NCI-H2081 (cell line): Measurements from ENCODE around the gene CDAN1.
"Not testable (repeated sequence)": the region's sequence is repeated elsewhere in the genome, so short reads cannot be mapped to it uniquely, and the experiment has no call there.

Source experiments
- DNase-seq, 2 experiments: peaks; one replicate each; lab custom pipeline; 2025; lab: John Stamatoyannopoulos, UW

Gene CDAN1

GRCh38 chr15:42736793-42737528 lies at the start of gene CDAN1:
CDAN1 (minus strand) TSS chr15:42737128; CDS start chr15:42737102, 26 bp downstream.
- DNase-seq, result peak; percentile 81 to 85

- no peak for DNase-seq
These were observed 48.6 kb upstream of the CDAN1 start for GRCh38 chr15:42785569-42785968.

GRCh38 chr15:42784705-42785104 lies 47.8 kb upstream of the CDAN1 start:
- no peak for DNase-seq

GRCh38 chr15:42782716-42783115 lies 45.8 kb upstream of the CDAN1 start:
- DNase-seq, result no peak

GRCh38 chr15:42775416-42775815 lies 38.5 kb upstream of the CDAN1 start:
- DNase-seq, result no peak

GRCh38 chr15:42772901-42773300 lies 36.0 kb upstream of the CDAN1 start:
- DNase-seq, result no peak

GRCh38 chr15:42772144-42772543 lies 35.2 kb upstream of the CDAN1 start:
- DNase-seq, result no peak

GRCh38 chr15:42766109-42766508 lies 29.2 kb upstream of the CDAN1 start:
- DNase-seq, result not testable (repeated sequence)

- not testable (repeated sequence) for DNase-seq
These were observed 27.3 kb upstream of the CDAN1 start for GRCh38 chr15:42764154-42764731.

GRCh38 chr15:42761813-42762212 lies 24.9 kb upstream of the CDAN1 start:
- not testable (repeated sequence) for DNase-seq

- DNase-seq, result no peak
These were observed 23.8 kb upstream of the CDAN1 start for GRCh38 chr15:42760759-42761158.

GRCh38 chr15:42759093-42759492 lies 22.2 kb upstream of the CDAN1 start:
- DNase-seq, result no peak

GRCh38 chr15:42750306-42750705 lies 13.4 kb upstream of the CDAN1 start:
- DNase-seq, result no peak

- no peak for DNase-seq
These were observed 12.3 kb upstream of the CDAN1 start for GRCh38 chr15:42749266-42749665.

GRCh38 chr15:42744195-42744594 lies 7.3 kb upstream of the CDAN1 start:
- no peak for DNase-seq

- no peak for DNase-seq
These were observed 5.2 kb upstream of the CDAN1 start for GRCh38 chr15:42742149-42742548.

GRCh38 chr15:42741710-42742109 lies 4.8 kb upstream of the CDAN1 start:
- DNase-seq, result no peak

GRCh38 chr15:42737529-42738328 lies 801 bp upstream of the CDAN1 start:
- DNase-seq, result no peak

- no peak for DNase-seq
These were observed 643 bp downstream of the CDAN1 start for GRCh38 chr15:42736178-42736792.

- no peak for DNase-seq
These were observed 1.4 kb downstream of the CDAN1 start for GRCh38 chr15:42735382-42736165.

GRCh38 chr15:42734076-42734672 lies 2.8 kb downstream of the CDAN1 start:
- no peak for DNase-seq
